GM18907 (cell line): ENCODE results near the gene ZFP82.
A peak's percentile ranks its signal among the peaks of the same experiment; 100 is the strongest.

Source experiments
- ATAC-seq: cut with Tn5 transposase; IDR thresholded peaks from one replicate; pipeline ENCODE4 v1.9.1; 2021; ENCODE audit warnings: mild to moderate bottlenecking, moderate library complexity; ENCODE audit not compliant: unreplicated experiment

Gene ZFP82

DNA sequence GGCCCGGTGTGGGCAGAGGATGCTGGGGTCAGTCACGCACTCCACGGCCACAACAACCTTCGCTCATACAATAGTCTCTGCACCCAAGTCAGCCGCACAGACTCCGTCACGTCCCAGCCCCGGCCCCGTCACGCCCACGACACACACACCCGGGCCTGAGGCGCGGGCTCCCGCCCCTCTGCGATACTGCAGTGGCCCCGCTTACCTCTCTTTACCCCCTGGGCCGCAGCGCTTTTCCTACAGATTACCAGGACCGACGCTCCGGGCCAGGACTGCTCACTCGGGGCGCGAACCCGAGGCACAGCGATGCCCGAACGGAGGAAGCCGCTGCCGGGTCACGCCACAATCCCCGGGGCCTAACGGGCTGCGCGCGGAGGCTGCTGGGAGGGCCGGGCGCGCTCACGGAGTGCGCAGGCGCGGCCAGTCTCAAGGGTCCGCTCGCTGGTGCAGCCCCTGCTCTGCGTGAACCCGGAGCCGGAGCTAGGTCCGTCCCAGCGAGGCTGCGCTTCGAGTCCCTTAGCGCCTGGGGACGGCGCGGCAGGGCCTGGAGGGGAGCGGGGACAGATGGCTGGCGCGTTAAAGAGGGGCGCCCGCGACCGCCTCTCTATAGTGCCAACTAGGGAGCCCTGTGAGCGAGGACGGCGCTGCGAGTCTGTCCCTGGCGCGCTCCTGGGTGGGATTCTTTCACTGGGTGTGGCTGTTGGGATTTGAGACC, at the start of gene ZFP82:
Gene ZFP82, minus strand, starts transcription at position 358 of the 715 bp plus-strand sequence. CDS start 8,855 bp downstream, outside the sequence.
- peak; percentile 86 for ATAC-seq

DNA sequence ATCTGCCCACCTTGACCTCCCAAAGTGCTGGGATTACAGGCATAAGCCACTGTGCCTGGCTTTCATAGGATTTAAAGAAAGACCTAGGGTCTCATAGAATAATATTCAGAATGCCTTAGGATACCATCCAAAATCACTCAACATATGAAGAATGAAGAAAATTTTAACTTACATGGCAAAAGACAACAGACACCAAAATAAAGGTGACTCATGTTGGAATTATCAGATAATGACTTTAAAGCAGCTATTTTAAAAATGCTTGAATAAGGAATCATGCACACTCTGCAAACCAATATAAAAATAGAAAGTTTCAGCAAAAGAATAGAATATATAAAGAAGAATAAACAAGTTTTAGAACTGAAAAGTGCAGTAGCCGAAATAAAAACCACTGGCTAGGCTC, 41.6 kb upstream of the ZFP82 start:
- ATAC-seq = no peak

DNA sequence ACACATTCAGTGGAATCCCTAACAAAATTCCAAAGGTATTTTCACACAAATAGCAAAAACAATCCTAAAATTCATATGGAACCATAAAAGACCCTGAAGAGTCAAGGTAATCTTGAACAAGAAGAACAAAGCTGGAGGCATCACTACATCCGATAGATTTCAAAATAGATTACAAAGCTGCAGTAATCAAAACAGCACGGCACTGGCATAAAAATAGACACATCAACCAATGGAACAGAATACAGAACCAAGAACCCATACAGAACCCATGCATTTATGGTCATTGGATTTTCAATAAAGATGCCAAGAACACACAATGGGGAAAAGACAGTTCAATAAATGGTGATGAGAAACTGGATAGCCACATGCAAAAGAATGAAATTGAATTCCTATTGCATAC, 38.4 kb upstream of the ZFP82 start:
- ATAC-seq = no peak

- no peak for ATAC-seq
Measured at GRCh38 chr19:36449059-36449670, 30.7 kb upstream of the ZFP82 start.

GRCh38 chr19:36441339-36441738, 22.9 kb upstream of the ZFP82 start:
- no peak for ATAC-seq

- ATAC-seq = no peak
Measured at GRCh38 chr19:36436531-36436930, 18.1 kb upstream of the ZFP82 start.

GRCh38 chr19:36423925-36424324, 5.5 kb upstream of the ZFP82 start:
- ATAC-seq = no peak

- no peak for ATAC-seq
Measured at GRCh38 chr19:36421749-36422481, 3.5 kb upstream of the ZFP82 start.

GRCh38 chr19:36420961-36421748, 2.7 kb upstream of the ZFP82 start:
- ATAC-seq = no peak

GRCh38 chr19:36417752-36418286, 625 bp downstream of the ZFP82 start:
- no peak for ATAC-seq

DNA sequence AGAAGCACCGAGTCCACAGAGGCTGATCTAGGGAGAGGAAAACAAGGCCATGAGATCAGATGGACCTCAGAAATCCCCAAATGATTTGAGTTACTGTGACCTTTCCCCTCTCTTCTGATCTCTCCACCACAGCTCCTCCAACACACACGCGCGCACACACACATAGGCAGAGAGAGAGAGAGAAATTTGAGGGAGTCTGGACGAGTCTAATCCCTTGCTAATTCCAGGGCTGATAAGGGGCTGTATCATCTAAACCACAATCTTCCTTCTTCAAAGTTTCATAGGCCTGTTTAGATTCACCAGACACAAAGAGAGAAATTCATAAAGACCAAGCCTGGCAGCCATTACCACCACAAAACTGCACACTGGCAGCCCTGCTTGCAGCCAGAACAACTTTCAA, 8.6 kb downstream of the ZFP82 start:
- no peak for ATAC-seq

DNA sequence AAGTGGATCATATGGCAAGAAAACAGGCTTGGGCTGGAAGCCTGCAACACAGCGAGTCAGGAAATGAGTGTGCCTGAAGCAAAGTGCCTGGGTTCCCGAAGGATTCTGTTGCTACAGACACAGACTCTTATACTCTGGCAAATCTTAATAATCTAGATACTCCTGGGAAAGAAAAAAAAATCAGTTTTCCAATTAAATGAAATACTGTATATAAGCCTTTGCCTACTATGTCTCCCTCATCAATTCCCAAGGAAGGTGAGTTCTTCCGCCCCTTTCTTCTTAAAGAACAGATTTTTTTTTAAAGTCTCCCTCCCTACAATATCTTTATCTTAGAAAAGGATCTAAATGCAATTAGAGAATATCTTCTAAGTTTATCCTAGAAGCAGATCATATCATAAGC, 10.3 kb downstream of the ZFP82 start:
- ATAC-seq = no peak

DNA sequence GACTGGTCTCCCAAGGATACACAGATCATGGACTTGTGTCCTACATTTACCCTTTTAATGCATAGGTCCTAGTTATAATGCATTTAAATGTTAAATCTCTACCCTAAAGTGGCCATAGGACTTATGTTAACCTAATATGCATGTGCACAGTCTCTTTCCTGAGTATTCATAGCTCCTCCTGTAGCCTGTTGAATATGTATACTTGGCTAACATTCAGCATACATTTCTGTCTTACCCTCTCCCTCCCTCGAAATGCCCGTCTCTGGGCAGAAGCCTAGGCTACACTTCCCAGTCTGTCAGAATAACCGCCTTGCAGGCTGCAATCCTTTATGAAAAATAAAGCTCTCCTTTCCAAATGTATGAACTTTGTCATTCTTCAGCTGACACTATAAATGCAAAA, 13.9 kb downstream of the ZFP82 start:
- ATAC-seq = no peak

DNA sequence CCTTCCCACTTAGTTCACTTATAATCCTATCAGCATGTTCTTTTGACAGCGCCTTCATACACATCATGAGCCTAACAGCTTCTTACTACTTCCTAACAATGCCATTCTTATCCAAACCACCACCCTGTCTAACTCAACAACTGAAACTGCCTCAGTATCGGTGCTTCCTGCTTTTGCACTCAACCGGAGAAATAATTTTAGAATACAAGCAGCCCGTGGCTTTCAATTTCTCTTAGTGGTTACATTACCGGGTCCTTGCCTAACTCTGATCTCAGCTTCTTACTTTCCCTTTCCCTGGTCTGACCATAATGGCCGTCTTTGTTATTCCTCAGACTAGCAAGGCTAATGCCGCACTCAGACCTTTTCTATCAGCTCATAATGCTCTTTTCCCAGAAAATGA, 17.0 kb downstream of the ZFP82 start:
- no peak for ATAC-seq

DNA sequence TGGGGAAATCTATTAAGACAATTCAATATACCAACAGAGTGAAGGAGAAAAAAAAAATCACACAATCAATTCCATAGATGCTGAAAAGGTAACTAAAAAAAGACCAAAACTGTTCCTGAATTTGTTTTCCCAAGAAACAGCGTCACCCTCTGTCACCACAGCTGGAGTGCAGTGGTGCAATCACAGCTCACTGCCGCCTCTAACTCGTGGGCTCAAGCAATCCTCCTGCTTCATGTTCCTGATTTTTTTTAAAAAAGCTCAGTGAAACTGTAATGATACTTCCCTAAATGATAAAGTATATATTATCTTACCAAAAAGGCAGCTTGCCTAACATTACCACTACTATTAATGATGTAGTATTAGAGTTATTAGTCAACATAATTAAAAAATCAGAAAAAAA, 19.9 kb downstream of the ZFP82 start:
- ATAC-seq = no peak

DNA sequence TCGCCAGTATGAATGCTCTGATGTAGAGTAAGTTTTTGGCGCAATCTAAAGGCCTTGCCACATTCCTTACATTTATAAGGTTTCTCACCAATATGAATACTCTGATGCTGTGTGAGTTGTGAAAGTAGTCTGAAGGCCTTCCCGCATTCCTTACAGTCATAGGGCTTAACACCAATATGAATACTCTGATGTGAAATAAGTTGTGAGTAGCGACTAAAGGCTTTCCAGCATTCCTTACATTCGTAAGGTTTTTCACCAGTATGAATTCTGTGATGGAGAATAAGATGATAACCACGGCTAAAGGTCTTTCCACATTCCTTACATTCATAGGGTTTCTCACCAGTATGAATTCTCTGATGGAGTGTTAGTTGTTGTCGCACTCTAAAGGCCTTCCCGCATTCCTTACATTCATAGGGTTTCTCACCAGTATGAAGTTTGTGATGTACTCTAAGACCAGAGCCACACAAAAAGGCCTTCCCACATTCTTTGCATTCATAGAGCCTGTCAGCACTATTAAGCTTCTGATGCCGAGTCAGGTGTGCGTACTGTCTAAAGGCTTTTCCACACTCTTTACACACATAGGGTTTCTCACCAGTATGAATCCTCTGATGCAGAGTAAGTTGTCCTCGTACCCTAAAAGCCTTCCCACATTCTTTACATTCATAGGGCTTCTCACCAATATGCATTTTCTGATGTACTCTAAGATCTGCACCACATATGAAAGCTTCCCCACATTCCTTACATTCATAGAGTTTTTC, 25.3 kb downstream of the ZFP82 start:
- no peak for ATAC-seq

- no peak for ATAC-seq
Measured at GRCh38 chr19:36379510-36379819, 39.0 kb downstream of the ZFP82 start.

DNA sequence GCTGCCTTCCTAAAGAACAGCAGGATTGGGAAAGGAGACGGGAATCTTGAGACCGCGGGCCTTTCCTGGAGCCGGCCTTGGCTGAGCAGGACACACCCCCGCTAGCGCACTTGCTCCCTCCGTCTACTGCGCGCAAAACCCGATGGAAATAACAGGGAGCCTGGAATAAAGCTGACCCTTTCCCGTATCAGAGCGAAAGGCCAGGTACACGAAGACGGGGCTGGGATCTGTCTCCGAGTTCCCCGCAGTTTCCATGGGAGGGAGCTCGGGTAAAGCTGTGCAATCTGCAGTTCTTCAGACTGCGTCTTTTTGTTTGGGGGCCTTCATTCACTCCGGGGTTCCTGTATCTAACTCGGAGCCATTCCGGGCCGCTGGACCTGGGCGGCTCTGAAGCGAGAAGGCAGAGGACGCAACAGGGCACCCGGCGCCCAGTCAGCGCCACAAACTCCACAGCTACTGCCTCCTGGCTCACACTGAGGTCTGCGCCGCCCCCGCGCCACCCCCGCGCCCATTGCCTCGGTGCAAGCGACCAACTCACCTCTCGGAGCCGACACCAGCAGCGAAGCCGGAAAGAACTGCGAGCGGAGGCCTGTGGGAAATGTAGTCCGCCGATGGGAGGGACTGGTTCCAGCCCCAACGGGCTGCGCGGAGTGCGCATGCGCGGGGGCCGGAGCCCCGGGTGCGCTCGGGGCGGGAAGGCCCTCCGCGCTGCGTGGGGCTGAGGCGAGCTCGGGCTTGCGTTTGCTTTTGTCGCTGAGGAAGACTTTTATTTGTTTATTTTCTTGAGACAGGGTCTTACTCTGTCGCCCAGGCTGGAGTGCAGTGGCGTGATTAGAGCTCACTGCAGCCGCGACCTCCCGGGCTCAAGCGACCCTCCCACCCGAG, 39.6 kb downstream of the ZFP82 start, which contains the start of gene ZFP14:
Gene ZFP14, minus strand, starts transcription at position 577 of the 885 bp plus-strand sequence. CDS start 11,309 bp downstream, outside the sequence.
- peak; percentile 97 for ATAC-seq

DNA sequence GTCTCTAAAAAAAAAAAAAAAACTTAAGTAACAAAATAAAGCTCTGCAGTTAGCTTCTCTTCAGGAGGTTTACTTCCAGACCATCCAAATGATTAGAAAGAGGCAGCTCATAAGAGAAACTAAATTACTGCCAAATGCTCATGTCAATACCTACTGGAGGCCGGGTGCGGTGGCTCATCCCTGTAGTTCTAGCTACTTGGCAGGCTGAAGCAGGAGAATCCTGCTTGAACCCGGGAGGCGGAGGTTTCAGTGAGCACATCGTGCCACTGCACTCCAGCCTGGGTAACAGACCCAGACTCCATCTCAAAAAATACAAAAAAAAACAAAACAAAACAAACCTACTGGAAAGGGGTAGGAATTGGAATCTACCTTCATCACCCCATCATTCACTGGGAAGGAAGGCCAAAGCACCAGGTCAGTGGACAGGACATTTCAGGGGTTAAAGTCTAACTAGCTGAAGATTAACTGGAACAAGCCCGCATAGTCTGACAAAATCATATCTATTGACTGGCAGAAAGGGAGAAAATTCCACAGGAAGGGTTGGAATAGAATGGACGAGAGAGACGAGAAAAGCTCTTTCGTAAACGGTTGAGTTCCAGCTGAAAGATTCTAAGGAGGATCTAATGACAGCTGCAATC, 40.8 kb downstream of the ZFP82 start:
- no peak for ATAC-seq
